H1 (cell line): ENCODE data around the gene FRG2C. TPM values are rescaled to one million over a fixed set of nuclear protein-coding genes. Genes with fewer than 3 reads are reported as not detected.
A peak's percentile ranks its signal among the peaks of the same experiment; 100 is the strongest.

Source experiments
- CTCF ChIA-PET: fragments of 300-600 bp; sonication (Branson Sonifier 250); formaldehyde crosslinking; loops from one replicate; lab custom pipeline; 2021; ENCODE audit not compliant: partially characterized antibody; lab: Charles Lee
- POLR2A ChIA-PET: fragments of 300-600 bp; sonication (Branson Sonifier 250); formaldehyde crosslinking; loops from one replicate; lab custom pipeline; 2021; ENCODE audit warnings: inconsistent platforms; ENCODE audit not compliant: partially characterized antibody; lab: Charles Lee
- DNase-seq, 2 experiments: peaks; one replicate each; pipeline versions ENCODE4 v3.0.0 to v3.0.0-alpha.2; 2010 to 2022; ENCODE audit warnings: low spot score in 2 of 2, low read depth in 1 of 2, mixed read lengths in 1 of 2
- FAIRE-seq: peaks from 2 replicates; lab custom pipeline; 2011; peaks lifted over from hg19 to GRCh38; lab: Jason Lieb, UNC
- H2AFZ ChIP-seq: 2 replicates; pipeline ENCODE4 v1.8.1; 2012; ENCODE audit warnings: low read length, inconsistent platforms
- H2AK5ac ChIP-seq: 2 replicates; pipeline ENCODE4 v1.6.1; 2013; ENCODE audit warnings: low read depth, low read length
- H2BK120ac ChIP-seq: replicated peaks from 2 replicates; pipeline ENCODE3; 2013; ENCODE audit warnings: low read depth, low read length, inconsistent platforms
- H2BK12ac ChIP-seq: 2 replicates; pipeline ENCODE4 v1.6.1; 2013; ENCODE audit warnings: low read depth, low read length
- H2BK15ac ChIP-seq: 2 replicates; pipeline ENCODE4 v1.6.1; 2013; ENCODE audit warnings: low read length
- H2BK20ac ChIP-seq: 2 replicates; pipeline ENCODE4 v1.6.1; 2013; ENCODE audit warnings: low read length
- H2BK5ac ChIP-seq: 2 replicates; pipeline ENCODE4 v1.6.1; 2013; ENCODE audit warnings: low read depth, low read length
- H3K14ac ChIP-seq: 2 replicates; pipeline ENCODE4 v1.6.1; 2013; ENCODE audit warnings: inconsistent platforms; ENCODE audit not compliant: insufficient read length
- H3K18ac ChIP-seq: 2 replicates; pipeline ENCODE4 v1.6.1; 2013; ENCODE audit warnings: low read length; ENCODE audit errors: extremely low read depth
- H3K23ac ChIP-seq: 2 replicates; pipeline ENCODE4 v1.6.1; 2013; ENCODE audit warnings: inconsistent platforms; ENCODE audit not compliant: insufficient read length
- H3K23me2 ChIP-seq: 2 replicates; pipeline ENCODE4 v1.6.1; 2013; ENCODE audit warnings: low read depth, low read length
- H3K27ac ChIP-seq: 2 replicates; pipeline ENCODE4 v1.6.1; 2011; ENCODE audit warnings: low read depth, low read length, inconsistent platforms
- H3K27me3 ChIP-seq, 4 experiments: replicated peaks in 1 of 4; 1 replicate in 1 of 4; 2 replicates in 3 of 4; pipeline versions ENCODE4 v1.6.1 to v1.8.1; 2011 to 2013; ENCODE audit warnings: low read length in 3 of 4, mild to moderate bottlenecking in 3 of 4, inconsistent platforms in 2 of 4, mixed read lengths in 2 of 4, moderate library complexity in 1 of 4; ENCODE audit not compliant: control insufficient read depth in 3 of 4, insufficient read depth in 3 of 4; ENCODE audit errors: extremely low read depth in 1 of 4
- H3K36me3 ChIP-seq, 4 experiments: 2 replicates each; pipeline versions ENCODE4 v1.6.1 to v1.8.1; 2011 to 2013; ENCODE audit warnings: mild to moderate bottlenecking in 4 of 4, low read length in 3 of 4, moderate library complexity in 2 of 4, control low read depth in 1 of 4, inconsistent platforms in 1 of 4; ENCODE audit not compliant: insufficient read depth in 4 of 4, control insufficient read depth in 2 of 4
- H3K4ac ChIP-seq: replicated peaks from 2 replicates; pipeline ENCODE3; 2013; ENCODE audit warnings: low read length, low read depth, mixed read lengths, inconsistent platforms; ENCODE audit not compliant: insufficient read length
- H3K4me1 ChIP-seq, 4 experiments: replicated peaks in 1 of 4; 1 replicate in 1 of 4; 2 replicates in 3 of 4; pipeline versions ENCODE4 v1.6.1 to v1.8.1; 2011 to 2013; ENCODE audit warnings: low read length in 3 of 4, inconsistent platforms in 2 of 4, mixed read lengths in 1 of 4; ENCODE audit not compliant: insufficient read depth in 4 of 4, control insufficient read depth in 3 of 4
- H3K4me2 ChIP-seq, 2 experiments: 2 replicates each; pipeline versions ENCODE4 v1.6.1 to v1.8.1; 2011 to 2013; ENCODE audit warnings: low read depth in 2 of 2, low read length in 2 of 2, control low read depth in 1 of 2, inconsistent platforms in 1 of 2, mild to moderate bottlenecking in 1 of 2; ENCODE audit not compliant: insufficient read depth in 1 of 2
- H3K4me3 ChIP-seq, 4 experiments: fragments of 200-600, 300-600 bp in 1 of 4; sonication (generic), shearing (Covaris generic), sonication (Bioruptor Twin) in 1 of 4; 2 replicates each; pipeline versions ENCODE4 v1.5.1 to v1.8.1; 2011 to 2016; ENCODE audit warnings: low read length in 4 of 4, low read depth in 3 of 4, control low read depth in 2 of 4, inconsistent platforms in 2 of 4, mild to moderate bottlenecking in 2 of 4, mixed read lengths in 1 of 4, moderate library complexity in 1 of 4; ENCODE audit not compliant: insufficient read depth in 2 of 4; ENCODE audit errors: extremely low read depth in 1 of 4
- H3K56ac ChIP-seq: replicated peaks from 2 replicates; pipeline ENCODE3; 2013; ENCODE audit warnings: low read depth, mild to moderate bottlenecking, mixed read lengths, low read length, inconsistent platforms; ENCODE audit not compliant: insufficient read length
- H3K79me1 ChIP-seq: 2 replicates; pipeline ENCODE4 v1.6.1; 2013; ENCODE audit warnings: low read depth, low read length, control low read depth
- H3K79me2 ChIP-seq, 2 experiments: 2 replicates each; pipeline versions ENCODE4 v1.6.1 to v1.8.1; 2012 to 2013; ENCODE audit warnings: low read length in 2 of 2, mild to moderate bottlenecking in 2 of 2, inconsistent platforms in 1 of 2; ENCODE audit not compliant: insufficient read depth in 2 of 2, control insufficient read depth in 1 of 2
- H3K9ac ChIP-seq, 4 experiments: replicated peaks in 1 of 4; 1 replicate in 1 of 4; 2 replicates in 3 of 4; pipeline versions ENCODE4 v1.6.1 to v1.8.1; 2011 to 2013; ENCODE audit warnings: low read depth in 3 of 4, low read length in 3 of 4, control low read depth in 2 of 4, mild to moderate bottlenecking in 2 of 4, moderate library complexity in 2 of 4, inconsistent platforms in 1 of 4; ENCODE audit errors: extremely low read depth in 1 of 4
- H3K9me3 ChIP-seq, 2 experiments: 2 replicates each; pipeline versions ENCODE4 v1.6.1 to v1.8.1; 2012 to 2013; ENCODE audit warnings: mild to moderate bottlenecking in 2 of 2, moderate library complexity in 2 of 2, control low read depth in 1 of 2, inconsistent platforms in 1 of 2, low read depth in 1 of 2, low read length in 1 of 2, mixed read lengths in 1 of 2; ENCODE audit not compliant: insufficient read depth in 2 of 2
- H4K20me1 ChIP-seq, 2 experiments: replicated peaks in 1 of 2; 2 replicates each; pipeline versions ENCODE3 to v1.8.1; 2011 to 2013; ENCODE audit warnings: inconsistent platforms in 2 of 2, low read length in 2 of 2, mild to moderate bottlenecking in 1 of 2; ENCODE audit not compliant: insufficient read depth in 2 of 2, control insufficient read depth in 1 of 2
- H4K5ac ChIP-seq: 2 replicates; pipeline ENCODE4 v1.6.1; 2013; ENCODE audit warnings: low read length, low read depth, mixed read lengths, inconsistent platforms; ENCODE audit not compliant: insufficient read length
- H4K8ac ChIP-seq: 2 replicates; pipeline ENCODE4 v1.8.0; 2013; ENCODE audit warnings: mild to moderate bottlenecking, moderate library complexity, low read length, inconsistent platforms; ENCODE audit not compliant: insufficient read depth; ENCODE audit errors: extremely low read depth
- H4K91ac ChIP-seq: replicated peaks from 2 replicates; pipeline ENCODE3; 2013; ENCODE audit warnings: low read length, mixed read lengths, inconsistent platforms; ENCODE audit not compliant: insufficient read length
- GTF2F1 ChIP-seq: IDR thresholded peaks from 2 replicates; pipeline ENCODE4 v1.6.1; 2012; ENCODE audit warnings: low read depth, low read length, improper control_type of control experiment, borderline replicate concordance
- JUN ChIP-seq: IDR thresholded peaks from 2 replicates; pipeline ENCODE4 v1.6.1; 2011; ENCODE audit warnings: low read depth, mild to moderate bottlenecking, improper control_type of control experiment, low read length
- WGBS, 2 experiments: shearing (Covaris generic) in 1 of 2; methylation state at CpG; one replicate each; pipeline versions ENCODE4 v1.1.6 to v1.1.7; 2013 to 2015; ENCODE audit warnings: low lambda C conversion rate in 2 of 2, mixed read lengths in 2 of 2, inconsistent platforms in 1 of 2, low coverage in 1 of 2, missing lambda C conversion rate in 1 of 2; ENCODE audit not compliant: insufficient replicate concordance in 2 of 2, insufficient coverage in 1 of 2, insufficient read length in 1 of 2; ENCODE audit errors: extremely low coverage in 1 of 2, missing lambda C conversion rate in 1 of 2; 5-methylcytosine and 5-hydroxymethylcytosine counted together
- polyA plus RNA-seq, 7 experiments: library from polyadenylated mRNA; depleted of rRNA in 3 of 7; stranded (reverse) in 5 of 7; unstranded in 2 of 7; fragments of >200 nt in 5 of 7; fragments of 200-250 nt in 2 of 7; gene quantifications; 1 replicate in 5 of 7; 2 replicates in 1 of 7; 4 replicates in 1 of 7; pipeline versions ENCODE4 v1.2.1 to v1.2.3, GENCODE V29; 2011 to 2013; ENCODE audit warnings: missing spikeins in 2 of 7, mixed read lengths in 2 of 7
- total RNA-seq: library from RNA; stranded (reverse); fragmentation: NEBNext Ultra II Directional; extraction: Animal tissue kit (Norgen Biotek cat#: 25700); gene quantifications from 2 replicates; pipeline ENCODE4 v1.2.1, GENCODE V29; 2021

The FRG2C gene
- total and polyA plus RNA-seq, 2 of the 8 experiments (the other 6 are each of a cell fraction or from before 2014, with no cell fraction given), result not detected

GRCh38 chr3:75687323-75687722, 23.2 kb downstream of the FRG2C start:
- CTCF ChIA-PET, result interaction anchor here (0.9 to 2.1 kb wide), 7 partner anchors 10 to 119 kb away, joined by 3 to 11 read pairs (median 4); no protein-coding TSS in a partner anchor
- Histone ChIP-seq H3K14ac (no peak overlapping the region), H3K36me3 (no peaks in the 10 kb centered on the region), H4K8ac (no peak overlapping the region), H3K79me2 (no peaks in the 10 kb centered on the region), H3K56ac (no peak overlapping the region), H3K9me3 (peaks cover 2% of the 10 kb centered on the region in 2 experiments; a peak in 1 of 4 replicates), H2AFZ (no peak overlapping the region), H3K4ac (no peak overlapping the region), H3K23ac (no peak overlapping the region), H3K4me3 (no peak overlapping the region), H3K23me2 (peaks cover 2% of the 10 kb centered on the region; the same call in 1 of the 2 replicates), H2BK120ac (no peak overlapping the region), H3K9ac (no peak overlapping the region), H3K4me1 (no peaks in the 10 kb centered on the region), H2BK12ac (no peak overlapping the region), H2BK15ac (no peak overlapping the region), H3K27me3 (no peaks in the 10 kb centered on the region), H3K79me1 (no peaks in the 10 kb centered on the region), H3K18ac (no peak overlapping the region), H2BK5ac (no peak overlapping the region), H3K4me2 (no peak overlapping the region), H2BK20ac (no peak overlapping the region), H3K27ac (no peak overlapping the region), H4K20me1 (no peaks in the 10 kb centered on the region), H4K5ac (no peak overlapping the region), H2AK5ac (no peak overlapping the region), H4K91ac (no peak overlapping the region)
- POLR2A ChIA-PET, result no interaction called here
- 88% methylated on average over 9 of the region's 9 CpGs; no CpG with 5 or more reads in 1 of the 2 experiments for WGBS, 2 experiments
- FAIRE-seq (no peak), DNase-seq (peak in 1 of 2 experiments; percentile 62)
- no peak for TF ChIP-seq GTF2F1
- TF ChIP-seq JUN, result no peak
